ENCODE data around the gene HDAC4. TPM values are rescaled to one million over a fixed set of nuclear protein-coding genes. Genes with fewer than 3 reads are reported as not detected.

The HDAC4 gene
- polyA plus RNA-seq, 1 donor (not counting 4 experiments of a cell fraction or from before 2014, with no cell fraction given): 2.9 TPM

- no peak overlapping the region for H3K4me3 ChIP-seq (ENCODE audit: control insufficient read depth in 2 of 3, extremely low read depth in 1 of 3, insufficient read depth in 2 of 3, low read depth in 1 of 3, low read length in 3 of 3)
- H3K79me2 ChIP-seq (ENCODE audit: control insufficient read depth, insufficient read depth, low read length): no peaks in the 10 kb centered on the region
- no peak overlapping the region for H3K9ac ChIP-seq (ENCODE audit: control insufficient read depth, extremely low read depth, insufficient read depth, low read length)
- H3K36me3 ChIP-seq (ENCODE audit: control insufficient read depth in 2 of 2, extremely low read depth in 1 of 2, insufficient read depth in 2 of 2, low read length in 2 of 2): no peaks in the 10 kb centered on the region
- TF ChIP-seq EZH2 (IDR thresholded peaks at IDR 0.05; ENCODE audit: low read length) (no peak), CTCF (optimal IDR thresholded peaks at IDR 0.05 in 1 of 3, IDR thresholded peaks at IDR 0.05 in 1 of 3, conservative IDR thresholded peaks at IDR 0.05 in 1 of 3; ENCODE audit: extremely low read depth in 1 of 3, insufficient read depth in 2 of 3, low read length in 3 of 3) (no peak)
- peaks cover 16% of the 10 kb centered on the region for H3K4me1 ChIP-seq (ENCODE audit: control insufficient read depth, extremely low read depth, insufficient read depth, low read length)
- FAIRE-seq: no peak
- H3K27ac ChIP-seq (ENCODE audit: control insufficient read depth, insufficient read depth, low read length): no peak overlapping the region
- no peak overlapping the region for H2AFZ ChIP-seq (ENCODE audit: control insufficient read depth, low read length)
- dilution Hi-C loops (cut with MboI; ENCODE audit: extremely low pct_ligation_motif_present, low sequenced_read_pairs): no loop called here
- H4K20me1 ChIP-seq (ENCODE audit: control insufficient read depth, extremely low read depth, insufficient read depth, low read length): no peaks in the 10 kb centered on the region
- no peak overlapping the region for H3K4me2 ChIP-seq (ENCODE audit: control insufficient read depth, extremely low read depth, insufficient read depth, low read depth, low read length)
- no peaks in the 10 kb centered on the region for H3K9me1 ChIP-seq (ENCODE audit: control insufficient read depth, extremely low read depth, insufficient read depth, low read length)
- no peaks in the 10 kb centered on the region for H3K27me3 ChIP-seq (ENCODE audit: control insufficient read depth, extremely low read depth, insufficient read depth, low read length)
- no peak for DNase-seq (ENCODE audit: low read depth, low spot score)
- no peaks in the 10 kb centered on the region for H3K9me3 ChIP-seq (ENCODE audit: control insufficient read depth, low read depth, low read length)
Measured at GRCh38 chr2:239096676-239097427, 304.0 kb downstream of the HDAC4 start.

GRCh38 chr2:239095460-239096081, 305.2 kb downstream of the HDAC4 start:
- Histone ChIP-seq H3K4me2 (ENCODE audit: control insufficient read depth, extremely low read depth, insufficient read depth, low read depth, low read length) (no peak overlapping the region), H3K27ac (ENCODE audit: control insufficient read depth, insufficient read depth, low read length) (no peak overlapping the region), H3K79me2 (ENCODE audit: control insufficient read depth, insufficient read depth, low read length) (no peaks in the 10 kb centered on the region), H3K9me3 (ENCODE audit: control insufficient read depth, low read depth, low read length) (no peaks in the 10 kb centered on the region), H3K36me3 (ENCODE audit: control insufficient read depth in 2 of 2, extremely low read depth in 1 of 2, insufficient read depth in 2 of 2, low read length in 2 of 2) (peaks cover 0 to 1% of the 10 kb centered on the region in 2 experiments), H3K27me3 (ENCODE audit: control insufficient read depth, extremely low read depth, insufficient read depth, low read length) (no peaks in the 10 kb centered on the region), H3K4me1 (ENCODE audit: control insufficient read depth, extremely low read depth, insufficient read depth, low read length) (peaks cover 16% of the 10 kb centered on the region), H3K9me1 (ENCODE audit: control insufficient read depth, extremely low read depth, insufficient read depth, low read length) (no peaks in the 10 kb centered on the region), H2AFZ (ENCODE audit: control insufficient read depth, low read length) (no peak overlapping the region), H4K20me1 (ENCODE audit: control insufficient read depth, extremely low read depth, insufficient read depth, low read length) (no peaks in the 10 kb centered on the region), H3K9ac (ENCODE audit: control insufficient read depth, extremely low read depth, insufficient read depth, low read length) (no peak overlapping the region), H3K4me3 (ENCODE audit: control insufficient read depth in 2 of 3, extremely low read depth in 1 of 3, insufficient read depth in 2 of 3, low read depth in 1 of 3, low read length in 3 of 3) (no peak overlapping the region)
- FAIRE-seq: no peak
- DNase-seq (ENCODE audit: low read depth, low spot score): no peak
- TF ChIP-seq CTCF (optimal IDR thresholded peaks at IDR 0.05 in 1 of 3, IDR thresholded peaks at IDR 0.05 in 1 of 3, conservative IDR thresholded peaks at IDR 0.05 in 1 of 3; ENCODE audit: extremely low read depth in 1 of 3, insufficient read depth in 2 of 3, low read length in 3 of 3): no peak
- TF ChIP-seq EZH2 (IDR thresholded peaks at IDR 0.05; ENCODE audit: low read length): no peak
- dilution Hi-C loops (cut with MboI; ENCODE audit: extremely low pct_ligation_motif_present, low sequenced_read_pairs): no loop called here
